K562 (cell line): Measurements from ENCODE around the gene HPS1. TPM values are rescaled to one million over a fixed set of nuclear protein-coding genes. Genes with fewer than 3 reads are reported as not detected.
A peak's percentile ranks its signal among the peaks of the same experiment; 100 is the strongest.

ENCODE experiments used
- CAMTA2 ChIP-seq: fragments of 250-450 bp; sonication (Bioruptor Pico); conservative IDR thresholded peaks from 2 replicates; pipeline ENCODE4 v1.5.1; 2022
- CBFA2T2 ChIP-seq: fragments of 450-650 bp; conservative IDR thresholded peaks from 2 replicates; pipeline ENCODE4 v1.6.1; 2017; ENCODE audit warnings: mild to moderate bottlenecking
- CC2D1A ChIP-seq: fragments of 450-650 bp; IDR thresholded peaks from 2 replicates; pipeline ENCODE4 v1.6.1; 2017; ENCODE audit warnings: mild to moderate bottlenecking
- CCAR2 ChIP-seq: fragments of 200-400 bp; formaldehyde crosslinking; IDR thresholded peaks from 2 replicates; pipeline ENCODE4 v1.6.1; 2017; ENCODE audit warnings: mild to moderate bottlenecking, low read depth, low read length
- E2F8 ChIP-seq: fragments of 450-650 bp; IDR thresholded peaks from 2 replicates; pipeline ENCODE4 v1.7.1; 2018; ENCODE audit warnings: mild to moderate bottlenecking, low read depth; ENCODE audit not compliant: partially characterized antibody
- GATAD2B ChIP-seq: fragments of 450-650 bp; IDR thresholded peaks from 2 replicates; pipeline ENCODE4 v1.6.1; 2017; ENCODE audit warnings: mild to moderate bottlenecking, borderline replicate concordance
- GTF2A2 ChIP-seq: IDR thresholded peaks from 2 replicates; pipeline ENCODE4 v1.6.1; 2016; ENCODE audit warnings: mild to moderate bottlenecking, missing genetic modification characterization, missing compliant biosample characterization
- HIVEP1 ChIP-seq: fragments of 250-450 bp; sonication (Bioruptor Pico); IDR thresholded peaks from 2 replicates; pipeline ENCODE4 v1.4.0; 2020; ENCODE audit warnings: mild to moderate bottlenecking
- ID3 ChIP-seq, 2 experiments: fragments of 250-450 bp in 1 of 2; fragments of 450-650 bp in 1 of 2; sonication (Bioruptor Pico) in 1 of 2; IDR thresholded peaks; 2 replicates each; pipeline versions ENCODE4 v1.6.1 to v1.8.0; 2016 to 2021; ENCODE audit warnings: mild to moderate bottlenecking in 2 of 2, moderate library complexity in 2 of 2, missing compliant biosample characterization in 1 of 2, missing genetic modification characterization in 1 of 2
- IRF9 ChIP-seq: fragments of 450-650 bp; IDR thresholded peaks from 2 replicates; pipeline ENCODE4 v1.6.1; 2016; ENCODE audit warnings: missing biosample characterization, missing genetic modification characterization
- MNT ChIP-seq, 2 experiments: fragments of 450-650 bp; conservative IDR thresholded peaks; 2 replicates each; pipeline ENCODE4 v1.6.1; 2017; ENCODE audit warnings: mild to moderate bottlenecking in 2 of 2, moderate library complexity in 2 of 2
- MTA2 ChIP-seq: fragments of 450-650 bp; IDR thresholded peaks from 2 replicates; pipeline ENCODE4 v1.6.1; 2016; ENCODE audit warnings: low read depth
- PHB2 ChIP-seq: fragments of 450-650 bp; IDR thresholded peaks from 2 replicates; pipeline ENCODE4 v1.6.1; 2017; ENCODE audit warnings: low read depth
- SREBF1 ChIP-seq: fragments of 150-350 bp; IDR thresholded peaks from 2 replicates; pipeline ENCODE4 v1.6.1; 2014; ENCODE audit warnings: antibody characterized with exemption, low read depth, low read length, borderline replicate concordance
- ZBED1 ChIP-seq: IDR thresholded peaks from 2 replicates; pipeline ENCODE4 v1.6.1; 2014
- ZC3H4 ChIP-seq: sonication (generic); formaldehyde crosslinking; IDR thresholded peaks from 2 replicates; pipeline ENCODE4 v1.9.0; 2021; ENCODE audit warnings: missing genetic modification reagents, borderline replicate concordance
- ZNF551 ChIP-seq: fragments of 250-450 bp; sonication (Bioruptor Pico); IDR thresholded peaks from 2 replicates; pipeline ENCODE4 v1.5.0; 2021; ENCODE audit warnings: mild to moderate bottlenecking, moderate library complexity
- ZNF57 ChIP-seq: fragments of 450-650 bp; formaldehyde crosslinking; IDR thresholded peaks from 2 replicates; pipeline ENCODE4 v1.4.0; 2020; ENCODE audit warnings: mild to moderate bottlenecking, moderate library complexity
- polyA plus RNA-seq, 8 experiments: library from polyadenylated mRNA; depleted of rRNA in 4 of 8; stranded (reverse) in 5 of 8; unstranded in 3 of 8; fragments of >200 nt; fragmentation: Nextera tagmentation in 2 of 8; fragmentation: Illumina TruSeq in 1 of 8; extraction: Ambion mirVana in 2 of 8; extraction: Trizol in 1 of 8; gene quantifications; 2 replicates each; pipeline versions ENCODE4 v1.2.1 to v1.2.3, GENCODE V29; 2011 to 2014; ENCODE audit warnings: inconsistent platforms in 1 of 8, missing spikeins in 1 of 8
- total RNA-seq, 7 experiments: library from RNA; depleted of rRNA in 6 of 7; stranded (reverse); fragments of >200 nt in 6 of 7; fragmentation: Illumina TruSeq in 2 of 7; extraction: Trizol in 2 of 7; gene quantifications; 2 replicates each; pipeline versions ENCODE4 v1.2.1 to v1.2.3, GENCODE V29; 2011 to 2021; ENCODE audit warnings: low replicate concordance in 1 of 7

The HPS1 gene
- total and polyA plus RNA-seq, 9 of the 15 experiments (the other 6 are each of a cell fraction or from before 2014, with no cell fraction given) = 18.1 to 43.6 (median 26.3) TPM

GRCh38 chr10:98460837-98461499, 14.2 kb upstream of the HPS1 start (continued):
- TF ChIP-seq CCAR2 (no peak), E2F8 (no peak), HIVEP1 (CRISPR knock-in tag) (no peak), CC2D1A (peak; percentile 100), CBFA2T2 (peak; percentile 95), ZNF551 (CRISPR knock-in tag) (no peak), GATAD2B (peak; percentile 28; the same call in 1 of the 2 replicates), IRF9 (tag) (peak; percentile 54; the same call in 1 of the 2 replicates), MTA2 (peak; percentile 75), ID3 (CRISPR knock-in tag; IDR thresholded peaks at IDR 0.05) (no peak), ID3 (tag; IDR thresholded peaks at IDR 0.05) (peak; percentile 83; the same call in 1 of the 2 replicates), PHB2 (peak; percentile 71; the same call in 1 of the 2 replicates), ZC3H4 (CRISPR knock-in tag) (no peak), SREBF1 (no peak), CAMTA2 (CRISPR knock-in tag) (no peak), ZBED1 (0 out of 2 replicates have a peak, but pooled peaks have one; percentile 60), ZNF57 (no peak), MNT (conservative IDR thresholded peaks at IDR 0.05) (peak; percentile 81 to 89), GTF2A2 (no peak)
